ENCODE results near the gene RHAG.
"Not testable (repeated sequence)": the region's sequence is repeated elsewhere in the genome, so short reads cannot be mapped to it uniquely, and the experiment has no call there.

Gene RHAG

DNA sequence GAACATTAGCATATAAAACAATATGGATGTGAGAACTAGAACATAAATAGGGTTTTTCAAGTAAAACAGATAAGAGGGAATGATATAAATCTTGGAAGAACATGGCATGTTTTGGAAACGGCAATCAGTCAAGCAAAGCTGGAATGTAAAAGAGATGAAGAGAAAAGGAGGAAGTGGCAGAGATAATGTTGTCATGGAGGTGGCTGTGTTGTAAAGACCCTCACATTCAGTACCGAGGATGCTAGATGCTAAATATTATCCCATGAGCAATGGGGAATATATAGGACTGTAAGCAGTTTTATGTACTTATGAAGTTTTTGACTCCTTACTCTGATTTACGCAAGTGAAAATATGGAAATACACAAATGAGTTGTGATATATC, 702 bp upstream of the RHAG start:
- H3K27ac ChIP-seq (ENCODE audit: low read depth, low read length), result no peak overlapping the region
- no peak overlapping the region for H3K9ac ChIP-seq (ENCODE audit: low read depth in 1 of 2, low read length in 2 of 2)
- H3K4me1 ChIP-seq (ENCODE audit: control insufficient read depth in 1 of 2, insufficient read depth in 2 of 2, low read length in 2 of 2), result no peaks in the 10 kb centered on the region
- no peak overlapping the region for H3K4me3 ChIP-seq (ENCODE audit: low read depth in 1 of 2, low read length in 2 of 2)
- H3K36me3 ChIP-seq (ENCODE audit: control insufficient read depth in 1 of 2, insufficient read depth in 2 of 2, low read length in 2 of 2), result no peaks in the 10 kb centered on the region
- H3K27me3 ChIP-seq (ENCODE audit: control insufficient read depth in 1 of 2, insufficient read depth in 2 of 2, low read length in 2 of 2), result no peaks in the 10 kb centered on the region
- no peaks in the 10 kb centered on the region for H3K9me3 ChIP-seq (ENCODE audit: control insufficient read depth in 1 of 2, low read length in 2 of 2)

- Histone ChIP-seq H3K4me1 (ENCODE audit: control insufficient read depth in 1 of 2, insufficient read depth in 2 of 2, low read length in 2 of 2) (no peaks in the 10 kb centered on the region), H3K4me3 (ENCODE audit: low read depth in 1 of 2, low read length in 2 of 2) (no peak overlapping the region), H3K27me3 (ENCODE audit: control insufficient read depth in 1 of 2, insufficient read depth in 2 of 2, low read length in 2 of 2) (no peaks in the 10 kb centered on the region)
These were observed 494 bp downstream of the RHAG start for GRCh38 chr6:49635978-49636712.

DNA sequence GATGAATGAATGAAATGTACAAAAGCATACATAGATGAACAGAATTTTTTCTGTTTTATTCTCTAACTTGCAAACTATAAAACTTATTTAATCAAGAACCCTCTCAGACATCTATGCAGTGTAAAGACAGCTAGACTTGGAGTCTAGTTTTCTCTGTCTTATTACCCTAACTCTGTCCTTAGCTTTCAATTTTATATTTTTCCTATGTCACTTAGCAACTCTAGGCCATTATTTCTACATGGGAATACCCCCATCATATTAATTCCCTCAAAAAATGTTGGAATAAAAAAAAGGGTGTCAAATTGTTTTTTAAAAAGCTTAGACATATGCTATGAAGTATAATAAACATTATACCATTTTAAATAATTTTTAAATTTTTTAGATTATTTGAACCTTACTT, 1.2 kb downstream of the RHAG start:
- Histone ChIP-seq H3K9me3 (ENCODE audit: control insufficient read depth in 1 of 2, low read length in 2 of 2) (no peaks in the 10 kb centered on the region), H3K4me3 (ENCODE audit: low read depth in 1 of 2, low read length in 2 of 2) (no peak overlapping the region)

More at GRCh38 chr6:49635978-49636712, 494 bp downstream of the RHAG start:
- Histone ChIP-seq H3K36me3 (ENCODE audit: control insufficient read depth in 1 of 2, insufficient read depth in 2 of 2, low read length in 2 of 2) (no peaks in the 10 kb centered on the region), H3K9me3 (ENCODE audit: control insufficient read depth in 1 of 2, low read length in 2 of 2) (no peaks in the 10 kb centered on the region), H3K27ac (ENCODE audit: low read depth, low read length) (no peak overlapping the region), H3K9ac (ENCODE audit: low read depth in 1 of 2, low read length in 2 of 2) (no peak overlapping the region)

DNA sequence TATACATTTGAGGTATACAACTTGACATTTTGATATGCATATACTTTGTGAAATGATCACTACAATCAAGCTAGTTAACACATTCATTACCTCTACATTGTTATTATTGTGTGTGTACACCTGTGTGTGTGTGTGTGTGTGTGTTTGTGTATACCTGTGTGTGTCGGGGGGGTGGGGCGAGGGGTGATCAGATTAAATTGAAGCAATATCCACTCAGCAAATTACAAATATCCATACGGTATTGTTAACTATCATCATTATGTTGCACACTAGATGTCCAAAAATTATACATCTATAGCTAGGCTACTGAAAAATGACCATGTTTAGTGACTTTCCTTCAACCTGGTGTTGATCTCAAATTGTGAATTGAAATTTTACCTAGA, 1.8 kb downstream of the RHAG start:
- Histone ChIP-seq H3K9ac (ENCODE audit: low read depth in 1 of 2, low read length in 2 of 2) (no peak overlapping the region), H3K4me1 (ENCODE audit: control insufficient read depth in 1 of 2, insufficient read depth in 2 of 2, low read length in 2 of 2) (no peaks in the 10 kb centered on the region), H3K27ac (ENCODE audit: low read depth, low read length) (no peak overlapping the region), H3K4me3 (ENCODE audit: low read depth in 1 of 2, low read length in 2 of 2) (no peak overlapping the region), H3K9me3 (ENCODE audit: control insufficient read depth in 1 of 2, low read length in 2 of 2) (no peaks in the 10 kb centered on the region), H3K36me3 (ENCODE audit: control insufficient read depth in 1 of 2, insufficient read depth in 2 of 2, low read length in 2 of 2) (no peaks in the 10 kb centered on the region), H3K27me3 (ENCODE audit: control insufficient read depth in 1 of 2, insufficient read depth in 2 of 2, low read length in 2 of 2) (no peaks in the 10 kb centered on the region)

More for the DNA sequence above, 1.2 kb downstream of the RHAG start:
- no peaks in the 10 kb centered on the region for H3K27me3 ChIP-seq (ENCODE audit: control insufficient read depth in 1 of 2, insufficient read depth in 2 of 2, low read length in 2 of 2)
- H3K36me3 ChIP-seq (ENCODE audit: control insufficient read depth in 1 of 2, insufficient read depth in 2 of 2, low read length in 2 of 2), result no peaks in the 10 kb centered on the region
- H3K27ac ChIP-seq (ENCODE audit: low read depth, low read length), result no peak overlapping the region
- H3K9ac ChIP-seq (ENCODE audit: low read depth in 1 of 2, low read length in 2 of 2), result no peak overlapping the region
- H3K4me1 ChIP-seq (ENCODE audit: control insufficient read depth in 1 of 2, insufficient read depth in 2 of 2, low read length in 2 of 2), result no peaks in the 10 kb centered on the region

DNA sequence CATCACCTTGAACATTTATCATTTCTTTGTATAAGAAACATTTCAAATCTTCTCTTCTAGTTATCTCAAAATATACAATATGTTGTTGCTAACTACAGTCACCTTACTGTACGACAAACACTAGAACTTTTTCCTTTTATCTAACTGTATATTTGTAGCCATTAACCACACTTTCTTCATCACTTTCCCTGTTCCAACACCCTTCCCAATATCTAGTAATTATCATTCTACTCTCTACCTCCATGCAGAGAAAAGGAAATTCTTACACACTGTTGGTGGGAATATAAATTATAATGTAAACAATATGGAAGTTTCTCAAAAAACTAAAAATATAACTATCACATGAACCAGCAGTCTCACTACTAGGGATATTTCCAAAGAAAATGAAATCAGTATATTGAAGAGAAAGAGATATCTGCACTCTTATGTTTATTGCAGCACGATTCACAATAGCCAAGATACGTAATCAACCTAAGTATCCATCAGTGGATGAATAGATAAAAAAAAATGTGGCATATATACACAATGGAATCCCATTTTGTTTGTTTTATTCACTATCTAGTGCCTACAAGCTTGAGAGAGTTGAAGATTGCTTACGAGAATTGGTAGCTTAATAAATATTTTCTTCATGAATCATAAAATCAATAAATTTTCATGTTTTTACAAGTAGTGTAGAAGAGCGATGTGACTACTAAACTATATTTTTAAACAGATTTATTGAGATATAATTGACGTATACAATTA, 2.4 kb downstream of the RHAG start:
- H3K9ac ChIP-seq (ENCODE audit: low read depth in 1 of 2, low read length in 2 of 2), result no peak overlapping the region
- H3K9me3 ChIP-seq (ENCODE audit: control insufficient read depth in 1 of 2, low read length in 2 of 2), result no peaks in the 10 kb centered on the region
- H3K27ac ChIP-seq (ENCODE audit: low read depth, low read length), result no peak overlapping the region
- no peaks in the 10 kb centered on the region for H3K27me3 ChIP-seq (ENCODE audit: control insufficient read depth in 1 of 2, insufficient read depth in 2 of 2, low read length in 2 of 2)
- no peaks in the 10 kb centered on the region for H3K36me3 ChIP-seq (ENCODE audit: control insufficient read depth in 1 of 2, insufficient read depth in 2 of 2, low read length in 2 of 2)
- H3K4me1 ChIP-seq (ENCODE audit: control insufficient read depth in 1 of 2, insufficient read depth in 2 of 2, low read length in 2 of 2), result no peaks in the 10 kb centered on the region
- no peak overlapping the region for H3K4me3 ChIP-seq (ENCODE audit: low read depth in 1 of 2, low read length in 2 of 2)

GRCh38 chr6:49633541-49633940, 3.1 kb downstream of the RHAG start:
- Histone ChIP-seq H3K4me3 (ENCODE audit: low read depth in 1 of 2, low read length in 2 of 2) (no peak overlapping the region), H3K9ac (ENCODE audit: low read depth in 1 of 2, low read length in 2 of 2) (no peak overlapping the region), H3K9me3 (ENCODE audit: control insufficient read depth in 1 of 2, low read length in 2 of 2) (no peaks in the 10 kb centered on the region), H3K27me3 (ENCODE audit: control insufficient read depth in 1 of 2, insufficient read depth in 2 of 2, low read length in 2 of 2) (no peaks in the 10 kb centered on the region), H3K36me3 (ENCODE audit: control insufficient read depth in 1 of 2, insufficient read depth in 2 of 2, low read length in 2 of 2) (no peaks in the 10 kb centered on the region), H3K4me1 (ENCODE audit: control insufficient read depth in 1 of 2, insufficient read depth in 2 of 2, low read length in 2 of 2) (no peaks in the 10 kb centered on the region), H3K27ac (ENCODE audit: low read depth, low read length) (no peak overlapping the region)

DNA sequence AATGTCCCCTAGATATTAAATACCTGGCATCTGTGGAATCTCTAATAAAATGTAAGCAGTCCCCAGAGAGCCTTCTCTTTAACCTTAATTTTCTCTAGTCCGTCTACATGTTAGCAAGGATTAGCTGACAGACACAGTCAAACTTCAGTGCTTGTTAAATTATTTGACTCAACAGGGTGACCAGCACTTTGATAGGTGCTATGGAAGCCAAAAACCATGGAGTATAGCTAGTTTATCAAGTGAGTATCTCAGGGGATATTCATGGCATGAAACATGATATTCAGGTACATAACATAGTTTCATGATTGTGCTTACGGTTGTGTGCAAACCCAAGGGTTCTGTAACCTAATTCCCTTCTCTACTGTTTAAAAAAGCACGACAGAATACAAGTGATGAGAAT, 3.9 kb downstream of the RHAG start:
- no peak overlapping the region for H3K4me3 ChIP-seq (ENCODE audit: low read depth in 1 of 2, low read length in 2 of 2)
- H3K9ac ChIP-seq (ENCODE audit: low read depth in 1 of 2, low read length in 2 of 2), result no peak overlapping the region

GRCh38 chr6:49629485-49630088, 7.1 kb downstream of the RHAG start:
- not testable (repeated sequence) for H3K36me3 ChIP-seq (ENCODE audit: control insufficient read depth in 1 of 2, insufficient read depth in 2 of 2, low read length in 2 of 2); H3K9me3 ChIP-seq (ENCODE audit: control insufficient read depth in 1 of 2, low read length in 2 of 2); H3K4me3 ChIP-seq (ENCODE audit: low read depth in 1 of 2, low read length in 2 of 2); H3K27me3 ChIP-seq (ENCODE audit: control insufficient read depth in 1 of 2, insufficient read depth in 2 of 2, low read length in 2 of 2); H3K4me1 ChIP-seq (ENCODE audit: control insufficient read depth in 1 of 2, insufficient read depth in 2 of 2, low read length in 2 of 2); H3K27ac ChIP-seq (ENCODE audit: low read depth, low read length); H3K9ac ChIP-seq (ENCODE audit: low read depth in 1 of 2, low read length in 2 of 2)

More for the DNA sequence above, 3.9 kb downstream of the RHAG start:
- Histone ChIP-seq H3K36me3 (ENCODE audit: control insufficient read depth in 1 of 2, insufficient read depth in 2 of 2, low read length in 2 of 2) (no peaks in the 10 kb centered on the region), H3K9me3 (ENCODE audit: control insufficient read depth in 1 of 2, low read length in 2 of 2) (no peaks in the 10 kb centered on the region), H3K27ac (ENCODE audit: low read depth, low read length) (no peak overlapping the region), H3K4me1 (ENCODE audit: control insufficient read depth in 1 of 2, insufficient read depth in 2 of 2, low read length in 2 of 2) (no peaks in the 10 kb centered on the region), H3K27me3 (ENCODE audit: control insufficient read depth in 1 of 2, insufficient read depth in 2 of 2, low read length in 2 of 2) (no peaks in the 10 kb centered on the region)

- H3K4me1 ChIP-seq (ENCODE audit: control insufficient read depth in 1 of 2, insufficient read depth in 2 of 2, low read length in 2 of 2), result no peaks in the 10 kb centered on the region
- no peaks in the 10 kb centered on the region for H3K36me3 ChIP-seq (ENCODE audit: control insufficient read depth in 1 of 2, insufficient read depth in 2 of 2, low read length in 2 of 2)
- H3K9me3 ChIP-seq (ENCODE audit: control insufficient read depth in 1 of 2, low read length in 2 of 2), result no peaks in the 10 kb centered on the region
- H3K4me3 ChIP-seq (ENCODE audit: low read depth in 1 of 2, low read length in 2 of 2), result no peak overlapping the region
- H3K9ac ChIP-seq (ENCODE audit: low read depth in 1 of 2, low read length in 2 of 2), result no peak overlapping the region
- no peak overlapping the region for H3K27ac ChIP-seq (ENCODE audit: low read depth, low read length)
- no peaks in the 10 kb centered on the region for H3K27me3 ChIP-seq (ENCODE audit: control insufficient read depth in 1 of 2, insufficient read depth in 2 of 2, low read length in 2 of 2)
These were observed 9.8 kb downstream of the RHAG start for GRCh38 chr6:49626811-49627210.

GRCh38 chr6:49618257-49618656, 18.4 kb downstream of the RHAG start:
- H3K27me3 ChIP-seq (ENCODE audit: control insufficient read depth in 1 of 2, insufficient read depth in 2 of 2, low read length in 2 of 2), result no peaks in the 10 kb centered on the region
- H3K9me3 ChIP-seq (ENCODE audit: control insufficient read depth in 1 of 2, low read length in 2 of 2), result no peaks in the 10 kb centered on the region
- no peak overlapping the region for H3K4me3 ChIP-seq (ENCODE audit: low read depth in 1 of 2, low read length in 2 of 2)
- H3K4me1 ChIP-seq (ENCODE audit: control insufficient read depth in 1 of 2, insufficient read depth in 2 of 2, low read length in 2 of 2), result no peaks in the 10 kb centered on the region
- H3K27ac ChIP-seq (ENCODE audit: low read depth, low read length), result no peak overlapping the region
- no peaks in the 10 kb centered on the region for H3K36me3 ChIP-seq (ENCODE audit: control insufficient read depth in 1 of 2, insufficient read depth in 2 of 2, low read length in 2 of 2)
- no peak overlapping the region for H3K9ac ChIP-seq (ENCODE audit: low read depth in 1 of 2, low read length in 2 of 2)
